Measurements from ENCODE around the gene CACNA1B. TPM values are rescaled to one million over a fixed set of nuclear protein-coding genes. Genes with fewer than 3 reads are reported as not detected.
A peak's percentile ranks its signal among the peaks of the same experiment; 100 is the strongest.

Gene CACNA1B
- total and polyA plus RNA-seq, 8 donors, result 0.03 to 2.2 (median 0.51) TPM; not detected in 2

DNA sequence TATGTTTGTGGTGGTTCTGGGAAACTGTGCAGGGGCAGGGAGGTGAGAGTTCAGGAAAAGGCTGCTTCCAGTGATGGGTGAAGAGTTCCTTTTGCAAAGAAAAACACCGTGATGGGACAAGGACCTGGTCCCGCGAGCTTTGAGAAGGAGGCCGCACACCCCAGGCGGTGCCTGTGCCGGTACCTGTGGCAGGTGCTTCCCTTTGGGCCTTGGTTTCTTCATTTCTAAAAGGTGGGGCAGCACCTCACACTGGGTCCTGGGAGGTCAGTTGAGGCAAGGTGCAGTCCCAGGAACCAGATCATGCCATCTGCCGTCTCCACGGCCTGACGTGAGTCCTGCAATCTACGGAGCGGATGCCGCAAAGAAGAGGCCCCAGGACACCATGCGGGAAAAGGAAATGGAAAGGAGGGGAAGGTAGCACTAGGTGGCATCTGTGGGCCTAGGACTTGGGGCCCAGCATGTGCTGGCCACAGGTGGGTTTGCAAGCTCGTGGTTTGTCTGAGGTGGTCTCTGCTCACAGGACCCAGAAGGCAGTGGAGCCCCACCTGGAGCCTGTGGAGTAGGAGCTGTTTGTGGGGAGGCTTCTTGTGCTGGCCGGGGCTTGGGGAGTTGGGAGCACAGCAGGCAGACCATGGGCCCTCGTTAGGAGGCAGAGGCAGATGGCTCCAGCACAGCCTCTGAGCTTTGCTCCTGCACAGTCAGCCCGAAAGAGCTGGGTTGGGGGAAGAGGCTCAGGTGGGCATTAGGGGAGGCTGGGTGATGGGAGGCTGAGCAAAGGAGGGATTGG is 131.6 kb downstream of the CACNA1B start:
- no peak overlapping the region for H3K27ac ChIP-seq
- peak in 1 of 2 donors; percentile 13 for DNase-seq
- TF ChIP-seq POLR2AphosphoS5 (IDR thresholded peaks at IDR 0.05) (no peak), EP300 (IDR thresholded peaks at IDR 0.05) (no peak), POLR2A (IDR thresholded peaks at IDR 0.05) (no peak)
- TF ChIP-seq, protein P1, sequence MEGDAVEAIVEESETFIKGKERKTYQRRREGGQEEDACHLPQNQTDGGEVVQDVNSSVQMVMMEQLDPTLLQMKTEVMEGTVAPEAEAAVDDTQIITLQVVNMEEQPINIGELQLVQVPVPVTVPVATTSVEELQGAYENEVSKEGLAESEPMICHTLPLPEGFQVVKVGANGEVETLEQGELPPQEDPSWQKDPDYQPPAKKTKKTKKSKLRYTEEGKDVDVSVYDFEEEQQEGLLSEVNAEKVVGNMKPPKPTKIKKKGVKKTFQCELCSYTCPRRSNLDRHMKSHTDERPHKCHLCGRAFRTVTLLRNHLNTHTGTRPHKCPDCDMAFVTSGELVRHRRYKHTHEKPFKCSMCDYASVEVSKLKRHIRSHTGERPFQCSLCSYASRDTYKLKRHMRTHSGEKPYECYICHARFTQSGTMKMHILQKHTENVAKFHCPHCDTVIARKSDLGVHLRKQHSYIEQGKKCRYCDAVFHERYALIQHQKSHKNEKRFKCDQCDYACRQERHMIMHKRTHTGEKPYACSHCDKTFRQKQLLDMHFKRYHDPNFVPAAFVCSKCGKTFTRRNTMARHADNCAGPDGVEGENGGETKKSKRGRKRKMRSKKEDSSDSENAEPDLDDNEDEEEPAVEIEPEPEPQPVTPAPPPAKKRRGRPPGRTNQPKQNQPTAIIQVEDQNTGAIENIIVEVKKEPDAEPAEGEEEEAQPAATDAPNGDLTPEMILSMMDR (IDR thresholded peaks at IDR 0.05), result no peak
- no peaks in the 10 kb centered on the region for H3K36me3 ChIP-seq
- no peaks in the 10 kb centered on the region for H3K9me3 ChIP-seq
- peaks cover 0 to 18% (median 0%) of the 10 kb centered on the region in 3 donors for H3K27me3 ChIP-seq
- 84 to 91% (median 89%) methylated on average over 16 to 17 of the region's 17 CpGs for WGBS, 5 donors
- intact Hi-C loops (cut with DNase I; ENCODE audit: low total_unique reads), result no loop called here
- H3K4me1 ChIP-seq, result no peaks in the 10 kb centered on the region
- no peak overlapping the region for H3K4me3 ChIP-seq

DNA sequence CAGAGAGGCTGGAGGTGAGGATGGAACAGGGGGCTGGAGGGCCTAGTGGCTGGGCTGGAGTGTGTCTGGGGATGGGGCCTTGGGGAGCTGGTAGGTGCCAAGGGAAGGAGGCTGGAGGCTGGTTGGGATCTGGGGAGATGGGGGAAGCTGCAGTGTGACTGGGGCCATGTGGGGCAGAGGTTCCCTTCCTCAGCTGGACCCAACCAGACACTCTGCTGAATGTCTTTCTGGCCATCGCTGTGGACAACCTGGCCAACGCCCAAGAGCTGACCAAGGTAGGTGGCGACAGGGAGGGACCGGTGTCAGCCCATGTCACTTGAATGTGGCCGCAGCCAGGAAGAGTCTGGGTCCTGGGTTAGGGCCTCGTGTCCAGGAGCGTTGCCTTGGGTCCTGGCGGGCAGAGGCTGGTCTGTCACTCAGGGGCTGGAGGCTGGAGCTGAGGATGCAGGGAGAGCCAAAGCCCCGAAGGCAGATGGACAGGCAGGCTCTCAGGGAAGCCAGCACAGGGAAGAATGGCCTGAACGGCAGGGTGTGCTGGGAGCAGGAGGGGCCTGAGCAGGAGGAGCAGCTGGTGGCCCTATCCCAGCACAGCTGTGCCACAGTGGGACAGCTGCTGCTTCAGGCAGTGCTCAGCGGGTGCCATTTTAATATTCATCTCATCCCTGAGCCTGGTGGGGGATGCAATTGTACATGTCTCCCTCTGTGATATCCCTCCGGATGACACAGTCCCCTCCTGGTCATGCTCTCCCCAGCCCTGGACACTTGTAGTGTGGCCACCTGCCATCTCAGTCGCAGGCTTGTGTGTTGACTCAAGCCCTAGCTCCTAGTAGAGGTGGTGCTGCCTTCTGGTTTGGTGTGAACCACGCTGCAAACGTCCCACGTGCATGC is 132.5 kb downstream of the CACNA1B start:
- TF ChIP-seq POLR2AphosphoS5 (IDR thresholded peaks at IDR 0.05) (no peak), EP300 (IDR thresholded peaks at IDR 0.05) (no peak), POLR2A (IDR thresholded peaks at IDR 0.05) (no peak)
- TF ChIP-seq, protein P1 (IDR thresholded peaks at IDR 0.05), result no peak
- Histone ChIP-seq H3K4me1 (no peaks in the 10 kb centered on the region), H3K27ac (no peak overlapping the region), H3K9me3 (no peaks in the 10 kb centered on the region), H3K4me3 (no peak overlapping the region), H3K27me3 (peaks cover 0 to 17% (median 0%) of the 10 kb centered on the region in 3 donors), H3K36me3 (no peaks in the 10 kb centered on the region)
- intact Hi-C loops (cut with DNase I; ENCODE audit: low total_unique reads), result no loop called here
- WGBS, 5 donors, result 69 to 82% (median 76%) methylated on average over 10 to 16 of the region's 16 CpGs
- peak in 1 of 2 donors; percentile 20 for DNase-seq

DNA sequence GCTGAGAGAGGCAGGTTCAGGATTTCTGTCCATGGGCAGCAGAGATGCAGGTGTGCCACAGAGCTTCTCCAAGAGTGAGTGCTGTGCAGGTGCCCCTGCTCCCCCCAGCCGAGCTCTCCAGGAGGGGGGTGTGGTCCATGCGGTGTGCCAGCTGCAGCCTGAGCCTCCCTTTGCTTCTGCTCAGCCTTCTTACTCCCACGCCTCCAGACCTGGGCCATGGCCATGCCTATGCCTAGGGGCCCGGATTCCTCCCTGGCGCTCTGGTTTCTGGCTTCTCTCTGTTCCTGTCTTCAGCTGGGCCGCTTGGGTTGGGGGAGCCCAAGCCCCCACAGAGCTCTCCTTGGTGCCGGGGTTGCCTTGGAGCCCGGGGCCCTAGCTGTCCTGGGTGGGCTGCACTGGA is 133.3 kb downstream of the CACNA1B start:
- H3K27ac ChIP-seq, result no peak overlapping the region
- no peak overlapping the region for H3K4me3 ChIP-seq
- H3K36me3 ChIP-seq, result no peaks in the 10 kb centered on the region
- TF ChIP-seq EP300 (IDR thresholded peaks at IDR 0.05), result no peak
- TF ChIP-seq POLR2AphosphoS5 (IDR thresholded peaks at IDR 0.05), result no peak
- TF ChIP-seq, protein P1 (IDR thresholded peaks at IDR 0.05), result no peak
- no peak for TF ChIP-seq POLR2A (IDR thresholded peaks at IDR 0.05)
- H3K4me1 ChIP-seq, result no peaks in the 10 kb centered on the region
- intact Hi-C loops (cut with DNase I; ENCODE audit: low total_unique reads), result no loop called here
- 75 to 81% (median 77%) methylated on average over 6 to 8 of the region's 8 CpGs for WGBS, 5 donors
- no peaks in the 10 kb centered on the region for H3K9me3 ChIP-seq
- peak in 1 of 2 donors; percentile 4 for DNase-seq
- peaks cover 0 to 17% (median 0%) of the 10 kb centered on the region in 3 donors for H3K27me3 ChIP-seq

DNA sequence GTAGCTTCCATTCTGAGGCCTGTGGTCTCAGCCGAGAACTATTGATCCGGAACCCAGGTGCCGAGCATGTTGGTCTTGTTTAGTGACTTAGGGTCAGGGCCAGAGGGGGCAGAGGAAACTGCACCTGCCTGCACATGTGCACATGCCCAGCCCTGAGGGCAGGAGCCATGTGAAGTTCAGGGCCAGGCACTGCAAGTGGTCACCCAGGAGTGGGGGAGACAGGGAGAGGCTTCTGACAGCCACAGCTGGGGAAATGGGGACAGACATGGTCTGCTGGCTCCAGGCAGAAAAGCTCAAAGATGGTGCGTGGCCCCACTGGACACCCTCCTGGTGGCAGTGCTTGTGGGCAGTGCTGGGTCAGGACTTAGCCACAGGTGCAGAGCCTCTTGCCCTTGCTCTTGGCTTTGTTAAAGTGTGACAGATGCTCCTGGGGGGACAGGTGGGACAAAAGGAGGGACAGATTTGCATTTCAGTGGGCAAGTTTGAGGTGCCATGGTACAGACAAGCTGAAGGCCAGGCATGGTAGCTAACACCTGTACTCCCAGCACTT is 134.4 kb downstream of the CACNA1B start:
- Histone ChIP-seq H3K27ac (no peak overlapping the region), H3K4me1 (no peaks in the 10 kb centered on the region), H3K36me3 (no peaks in the 10 kb centered on the region), H3K27me3 (peaks cover 0 to 7% (median 0%) of the 10 kb centered on the region in 3 donors), H3K4me3 (no peak overlapping the region), H3K9me3 (no peaks in the 10 kb centered on the region)
- WGBS, 5 donors, result 76 to 89% (median 79%) methylated on average over 4 of the region's 4 CpGs
- intact Hi-C loops (cut with DNase I; ENCODE audit: low total_unique reads), result no loop called here
- no peak for DNase-seq
- TF ChIP-seq POLR2A (IDR thresholded peaks at IDR 0.05) (no peak), EP300 (IDR thresholded peaks at IDR 0.05) (no peak), POLR2AphosphoS5 (IDR thresholded peaks at IDR 0.05) (no peak)
- TF ChIP-seq, protein P1 (IDR thresholded peaks at IDR 0.05), result no peak
